ENCODE data around the gene C1QTNF5.

The C1QTNF5 gene

DNA sequence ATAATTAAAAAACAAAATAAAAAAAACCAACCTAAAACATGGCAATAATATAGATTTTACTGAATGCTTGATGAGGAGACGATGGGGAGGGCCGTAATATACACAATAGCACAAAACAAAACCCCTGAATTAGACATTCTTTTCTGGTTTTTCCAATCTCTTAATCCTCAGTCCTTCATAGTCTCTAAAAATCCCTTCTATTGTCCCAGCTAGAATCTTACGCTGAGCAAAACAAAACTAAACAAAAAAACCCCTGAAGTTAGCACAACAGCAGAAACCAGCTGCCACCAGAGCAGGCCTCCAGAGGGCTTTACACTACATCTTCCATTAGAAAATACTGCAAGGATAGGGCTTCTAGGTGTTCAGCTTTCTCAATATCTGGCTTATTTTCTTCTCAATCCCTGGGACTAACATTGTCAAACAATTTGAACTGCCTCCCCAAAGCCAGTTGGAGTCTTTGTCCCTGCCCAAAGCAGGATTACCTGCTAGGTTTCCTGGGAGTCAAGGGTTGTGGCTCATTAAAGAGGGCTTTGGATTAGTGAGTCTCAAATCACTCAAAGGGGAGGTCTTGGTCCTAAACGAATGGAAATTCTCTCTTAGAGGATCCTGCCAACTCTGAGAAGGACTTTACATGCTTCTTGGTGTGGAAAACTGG is 8.4 kb downstream of the C1QTNF5 start:
- FAIRE-seq, result no peak
- TF ChIP-seq POLR2A (IDR thresholded peaks at IDR 0.05; ENCODE audit: low read depth, low read length), result no peak
- no peak for DNase-seq (ENCODE audit: insufficient read length, low spot score)

DNA sequence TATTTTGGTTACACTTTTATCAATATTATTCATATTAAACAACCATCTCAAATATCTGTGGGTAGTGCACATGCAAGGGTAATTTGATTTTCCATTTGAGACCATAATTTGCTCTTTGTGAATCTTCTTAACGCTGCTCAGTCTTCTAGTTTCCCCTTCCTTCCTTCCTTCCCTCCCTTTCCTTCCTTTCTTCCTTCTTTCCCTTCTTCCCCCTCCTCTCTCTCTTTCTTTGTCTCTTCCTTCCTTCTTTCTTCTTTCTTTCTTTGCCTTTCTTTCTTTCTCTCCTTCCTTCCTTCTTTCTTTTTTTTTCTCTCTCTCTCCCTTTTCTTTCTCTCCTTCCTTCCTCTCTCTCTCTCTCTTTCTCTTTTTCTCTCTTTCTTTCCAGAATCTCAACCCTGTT is 10.4 kb downstream of the C1QTNF5 start:
- no peak for FAIRE-seq
- DNase-seq (ENCODE audit: insufficient read length, low spot score), result no peak
- TF ChIP-seq POLR2A (IDR thresholded peaks at IDR 0.05; ENCODE audit: low read depth, low read length), result no peak

DNA sequence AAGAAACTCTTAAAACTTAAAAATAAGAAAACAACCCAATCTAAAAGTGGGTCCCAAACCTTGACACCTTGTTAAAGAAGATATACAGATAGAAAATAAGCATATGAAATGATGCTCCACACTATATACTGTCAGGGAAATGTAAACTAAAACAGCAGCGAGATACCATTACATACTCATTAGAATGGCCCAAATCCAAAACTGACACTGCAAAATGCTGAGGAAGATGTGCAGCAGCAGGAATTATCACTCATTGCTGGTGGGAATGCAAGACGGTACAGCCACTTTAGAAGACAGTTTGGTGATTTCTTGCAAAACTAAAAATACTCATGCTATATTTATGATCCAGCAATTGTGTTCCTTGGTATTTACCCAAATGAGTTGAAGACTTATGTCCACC is 11.4 kb downstream of the C1QTNF5 start:
- TF ChIP-seq POLR2A (IDR thresholded peaks at IDR 0.05; ENCODE audit: low read depth, low read length), result no peak
- FAIRE-seq, result no peak
- DNase-seq (ENCODE audit: insufficient read length, low spot score), result no peak

DNA sequence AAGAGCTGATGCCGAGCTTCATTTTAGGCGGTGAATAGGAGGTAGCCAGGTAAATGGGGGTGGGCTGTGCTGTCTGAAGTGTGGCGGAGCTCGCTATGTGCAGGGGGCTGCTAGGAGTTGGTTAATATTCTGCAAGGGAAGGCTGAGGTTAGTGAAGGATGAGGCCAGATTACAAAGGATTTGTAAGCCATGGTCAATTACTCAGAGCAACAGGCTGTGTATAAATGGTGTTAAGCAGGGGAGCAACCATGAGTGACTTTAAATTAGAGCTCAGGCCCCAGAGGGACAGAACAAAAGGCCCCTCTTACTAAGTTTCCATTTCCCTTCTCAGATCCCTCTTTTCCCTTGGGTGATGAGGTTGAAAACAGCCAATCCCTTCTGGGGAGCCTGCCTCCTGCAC is 16.5 kb downstream of the C1QTNF5 start:
- FAIRE-seq (no peak), DNase-seq (ENCODE audit: insufficient read length, low spot score) (no peak)
- TF ChIP-seq POLR2A (IDR thresholded peaks at IDR 0.05; ENCODE audit: low read depth, low read length), result no peak

DNA sequence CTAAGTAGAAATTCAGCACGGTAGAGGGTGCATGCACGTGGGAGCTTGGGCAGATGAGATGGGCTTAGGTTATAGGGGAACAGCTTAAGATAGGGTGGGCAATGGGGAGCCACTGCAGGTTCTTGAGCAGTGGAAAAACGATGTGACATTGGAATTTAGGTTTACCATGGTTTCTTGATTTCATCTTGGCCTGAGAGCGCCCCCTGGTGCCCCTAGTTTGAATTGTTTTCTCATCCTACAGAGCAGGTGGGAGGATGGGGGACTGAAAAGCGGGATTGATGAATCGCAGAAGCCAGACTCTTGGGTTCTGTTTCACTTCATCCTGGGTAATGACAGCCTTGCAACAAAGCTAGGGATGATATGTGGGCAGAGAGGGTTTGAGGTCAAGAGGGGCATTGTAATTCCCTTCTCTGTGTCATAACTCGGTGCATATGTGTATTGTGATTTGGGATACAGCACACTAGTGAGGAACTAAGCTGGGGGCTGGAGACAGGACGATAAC is 17.1 kb downstream of the C1QTNF5 start:
- peak; percentile 70 for FAIRE-seq
- no peak for TF ChIP-seq POLR2A (IDR thresholded peaks at IDR 0.05; ENCODE audit: low read depth, low read length)
- DNase-seq (ENCODE audit: insufficient read length, low spot score), result peak; percentile 85

DNA sequence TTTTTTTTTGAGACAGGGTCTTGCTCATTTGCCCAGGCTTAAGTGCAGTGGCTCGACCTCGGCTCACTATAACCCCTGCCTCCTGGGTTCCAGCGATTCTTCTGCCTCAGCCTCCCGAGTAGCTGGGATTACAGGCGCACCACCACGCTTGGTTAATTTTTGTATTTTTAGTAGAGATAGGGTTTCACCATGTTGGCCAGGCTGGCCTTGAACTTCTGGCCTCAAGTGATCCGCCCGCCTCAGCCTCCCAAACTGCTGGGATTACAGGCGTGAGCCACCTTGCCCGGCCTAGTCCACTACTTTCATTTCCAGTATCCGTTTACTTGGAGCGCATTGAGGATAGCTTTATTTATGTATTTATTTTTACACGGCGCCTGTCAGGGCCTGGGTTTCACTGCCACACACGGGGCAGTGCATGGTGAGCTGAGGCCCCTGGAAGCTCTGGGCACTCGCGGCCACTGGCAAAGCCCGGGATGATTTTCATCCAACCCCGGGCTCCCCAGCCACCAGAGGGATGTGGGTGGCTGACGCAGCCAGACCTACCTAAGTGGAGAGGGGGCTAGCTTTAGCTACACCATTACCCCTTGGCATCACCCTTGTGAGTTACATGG is 17.7 kb downstream of the C1QTNF5 start:
- no peak for TF ChIP-seq POLR2A (IDR thresholded peaks at IDR 0.05; ENCODE audit: low read depth, low read length)
- FAIRE-seq (no peak), DNase-seq (ENCODE audit: insufficient read length, low spot score) (no peak)

DNA sequence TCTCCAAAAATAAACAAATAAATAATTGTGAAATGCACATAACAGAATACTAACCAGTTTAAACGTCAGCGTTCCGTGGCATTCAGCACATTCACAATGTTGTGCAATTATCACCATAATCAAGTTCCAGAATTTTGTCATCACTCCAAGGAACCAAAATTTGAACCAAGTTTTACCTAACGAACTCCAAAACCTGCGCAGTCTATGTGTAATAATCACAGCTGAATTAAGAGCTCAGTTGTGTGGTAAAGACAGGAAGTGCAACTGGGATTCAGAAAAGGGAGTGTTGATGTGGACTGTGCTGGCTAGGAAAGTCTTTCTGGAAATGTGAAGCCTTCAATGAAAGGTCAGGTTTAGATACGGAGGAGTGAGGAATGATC is 18.3 kb downstream of the C1QTNF5 start:
- FAIRE-seq, result no peak

DNA sequence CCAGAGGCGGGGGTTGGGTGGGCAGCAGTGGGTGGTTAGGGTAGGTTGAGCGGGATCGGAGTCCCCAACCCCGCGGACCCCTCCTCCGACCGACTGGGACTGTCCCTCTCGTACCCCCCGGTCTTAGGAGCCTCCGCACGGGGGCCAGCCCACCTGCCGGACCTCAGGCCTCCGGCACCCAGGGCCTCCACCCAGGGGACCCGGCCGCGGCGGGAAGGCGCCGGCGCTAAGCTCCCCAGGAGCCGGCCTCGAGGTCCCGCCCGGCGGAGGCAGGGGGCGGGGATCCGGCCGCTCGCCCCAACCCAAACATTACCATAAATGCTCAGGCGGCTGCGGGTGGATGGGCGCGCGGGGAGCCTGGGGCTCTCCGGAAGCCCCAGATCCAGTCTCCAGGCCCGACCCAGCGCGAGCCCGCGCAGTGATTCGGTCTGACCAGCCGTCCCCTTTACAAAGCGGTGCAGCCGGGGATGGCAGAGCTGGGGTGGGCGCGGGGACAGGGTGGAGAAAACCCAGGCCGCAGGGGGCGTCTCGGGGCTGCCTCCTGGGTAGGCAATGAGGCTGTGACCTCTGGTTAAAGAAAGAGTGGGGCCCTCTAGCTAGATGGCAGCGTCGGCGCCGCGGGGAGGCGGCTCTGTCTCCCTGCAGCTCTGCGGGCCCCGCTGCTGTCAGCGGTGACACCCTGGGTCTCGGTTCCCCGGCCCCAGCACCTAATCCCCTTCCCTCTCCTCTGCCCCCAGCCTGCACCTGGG is 19.7 kb downstream of the C1QTNF5 start:
- TF ChIP-seq POLR2A (IDR thresholded peaks at IDR 0.05; ENCODE audit: low read depth, low read length), result no peak
- DNase-seq (ENCODE audit: insufficient read length, low spot score), result no peak
- FAIRE-seq, result no peak

More for the DNA sequence above, 18.3 kb downstream of the C1QTNF5 start:
- no peak for DNase-seq (ENCODE audit: insufficient read length, low spot score)
- TF ChIP-seq POLR2A (IDR thresholded peaks at IDR 0.05; ENCODE audit: low read depth, low read length), result no peak

DNA sequence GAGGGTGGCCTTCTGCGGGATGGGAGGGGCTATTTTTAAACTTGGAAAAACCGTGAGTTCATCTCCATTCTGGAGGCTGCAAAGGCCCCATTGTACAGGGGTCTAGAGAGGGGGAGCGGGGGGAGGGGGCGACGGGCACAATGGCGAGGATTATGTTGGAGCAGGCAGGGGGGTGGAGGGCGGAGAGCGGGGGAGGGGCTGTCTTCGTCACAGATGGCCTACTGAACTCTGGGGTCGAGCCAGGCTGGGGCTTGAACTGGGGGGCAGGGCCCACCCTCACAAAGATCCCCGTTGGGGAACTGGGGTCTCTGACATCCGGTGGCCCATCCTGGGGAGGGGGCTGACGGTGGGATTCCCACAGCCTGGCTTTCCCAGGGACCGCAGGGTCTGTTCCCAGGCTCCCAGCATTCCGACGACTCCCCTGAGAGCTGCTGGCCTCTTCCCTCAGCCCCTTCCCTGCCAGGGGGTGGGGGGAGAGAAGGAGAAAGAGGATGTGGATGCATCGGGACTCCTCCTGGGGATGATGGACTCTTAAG is 20.4 kb downstream of the C1QTNF5 start:
- TF ChIP-seq POLR2A (IDR thresholded peaks at IDR 0.05; ENCODE audit: low read depth, low read length), result no peak
- DNase-seq (ENCODE audit: insufficient read length, low spot score), result no peak
- no peak for FAIRE-seq

DNA sequence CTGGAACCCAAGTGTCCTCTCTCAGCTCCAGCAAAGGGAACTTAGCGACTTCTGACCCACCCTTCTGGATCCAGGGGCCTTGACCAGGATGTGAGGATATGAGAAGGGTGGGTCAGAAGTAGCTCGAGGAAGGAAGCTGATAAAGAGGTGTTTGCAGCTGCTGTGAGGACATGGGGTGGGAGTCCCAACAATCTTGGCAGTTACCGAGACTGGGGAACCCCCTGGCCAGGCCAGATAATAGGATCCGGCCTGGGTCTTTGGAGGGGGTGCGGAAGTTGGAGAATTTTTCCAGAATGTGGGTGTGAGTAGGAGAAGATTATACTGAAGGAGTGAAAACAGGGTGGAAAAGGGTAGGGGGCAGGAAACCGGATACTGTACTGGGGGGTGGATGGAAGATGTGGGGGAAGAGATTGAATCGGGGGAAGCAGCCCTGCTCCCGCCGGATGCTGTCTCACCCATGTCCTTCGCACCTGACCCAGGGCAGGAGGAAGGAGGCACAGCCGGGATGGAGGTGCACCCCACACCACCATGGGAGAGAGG is 20.9 kb downstream of the C1QTNF5 start:
- no peak for DNase-seq (ENCODE audit: insufficient read length, low spot score)
- no peak for TF ChIP-seq POLR2A (IDR thresholded peaks at IDR 0.05; ENCODE audit: low read depth, low read length)
- FAIRE-seq, result no peak

DNA sequence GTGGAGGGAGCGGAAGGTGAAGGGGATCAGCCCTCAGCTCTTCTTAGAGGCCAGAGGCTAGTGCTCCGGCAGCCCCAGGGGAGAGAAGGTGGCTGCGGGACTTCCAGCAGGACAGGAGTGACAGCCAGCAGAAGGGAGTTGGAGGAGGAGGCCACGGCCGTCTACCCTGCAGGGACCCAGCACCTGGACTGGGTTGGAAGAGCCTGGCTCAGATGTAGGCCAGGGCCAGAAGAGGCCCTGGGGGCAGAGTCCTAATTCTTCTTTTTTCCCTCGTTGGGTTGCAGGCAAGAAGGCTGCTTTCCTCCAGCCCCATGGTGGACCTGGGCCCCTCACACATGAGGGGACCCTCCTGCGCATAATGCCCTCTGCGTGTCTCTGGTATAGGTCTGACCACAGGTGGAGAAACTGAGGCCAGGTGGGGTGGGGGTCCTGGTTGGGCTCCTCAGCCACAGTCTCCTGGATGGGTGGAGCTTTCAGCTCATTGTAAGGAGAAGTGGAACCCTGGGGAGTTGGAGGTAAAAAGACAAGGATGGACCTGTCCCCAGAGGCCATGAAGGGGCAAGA is 21.5 kb downstream of the C1QTNF5 start:
- no peak for FAIRE-seq
- no peak for TF ChIP-seq POLR2A (IDR thresholded peaks at IDR 0.05; ENCODE audit: low read depth, low read length)
- no peak for DNase-seq (ENCODE audit: insufficient read length, low spot score)

DNA sequence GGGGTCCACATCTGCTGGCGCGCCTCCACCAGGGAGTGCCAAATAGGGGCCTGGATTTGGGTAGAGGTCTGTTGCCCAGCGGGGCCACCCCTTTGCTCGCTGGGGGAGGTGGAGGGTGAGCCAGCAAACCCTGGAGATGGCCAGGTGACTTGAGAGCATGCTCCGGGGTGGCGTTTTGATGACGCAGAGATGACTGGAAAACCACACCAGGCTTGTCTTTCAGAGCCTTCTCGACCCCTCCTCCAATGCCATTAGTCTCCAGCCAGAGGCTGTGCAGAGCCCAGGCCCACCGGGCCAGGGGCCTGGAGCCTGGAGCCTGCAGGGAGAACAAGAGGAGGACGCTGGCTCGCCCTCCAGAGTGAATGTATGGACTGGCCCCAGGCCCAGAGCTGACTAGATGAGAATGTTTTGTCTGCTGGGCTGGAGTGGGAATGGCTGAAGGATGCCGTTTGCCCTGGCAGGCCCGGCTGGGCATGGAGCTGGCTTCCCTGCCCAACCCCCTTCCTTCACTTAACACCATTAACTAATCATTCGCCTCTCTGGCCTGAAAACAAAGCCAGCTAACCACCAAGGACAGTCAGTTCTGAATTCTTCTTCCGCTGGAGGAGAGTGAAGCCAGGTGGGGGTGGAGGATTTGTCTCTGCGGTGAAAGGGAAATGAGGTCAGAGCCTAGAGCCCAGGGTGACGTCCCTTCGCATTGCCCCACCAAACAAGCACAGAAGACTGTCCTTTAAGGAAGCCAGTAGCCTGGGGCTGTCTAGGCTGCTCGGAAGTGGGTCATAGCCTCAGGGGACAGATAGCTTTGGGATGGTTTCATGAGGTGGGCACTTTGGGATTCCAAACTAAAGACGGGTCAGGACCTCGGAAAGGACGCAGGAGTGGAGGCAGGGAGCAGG is 22.2 kb downstream of the C1QTNF5 start:
- FAIRE-seq (no peak), DNase-seq (ENCODE audit: insufficient read length, low spot score) (peak; percentile 76)
- TF ChIP-seq POLR2A (IDR thresholded peaks at IDR 0.05; ENCODE audit: low read depth, low read length), result no peak
